Sigmoid colon (tissue), 4 donors: ENCODE measurements around the gene LEPROT.

Experiments used
- CTCF ChIP-seq, 4 experiments: fragments of 450-650 bp in 3 of 4; fragments of 200-600 bp in 1 of 4; IDR thresholded peaks; one replicate each; pipeline ENCODE4 v1.5.1; 2016 to 2019; ENCODE audit warnings: antibody characterized with exemption in 4 of 4, mild to moderate bottlenecking in 3 of 4, moderate library complexity in 2 of 4
- EP300 ChIP-seq, 4 donors: sonication (generic); formaldehyde crosslinking; IDR thresholded peaks; one replicate each; pipeline ENCODE4 v1.6.1; 2017; ENCODE audit warnings: antibody characterized with exemption in 4 of 4

GRCh38 chr1:65478379-65479026 is 58.0 kb downstream of the LEPROT start:
- TF ChIP-seq CTCF (IDR thresholded peaks at IDR 0.05) (no peak), EP300 (IDR thresholded peaks at IDR 0.05) (no peak)
